ENCODE measurements around the gene A1BG. TPM values are rescaled to one million over a fixed set of nuclear protein-coding genes. Genes with fewer than 3 reads are reported as not detected.

Gene A1BG
- total and polyA plus RNA-seq, 2 of the 8 experiments (the other 6 are each of a cell fraction or from before 2014, with no cell fraction given) = 20.8 to 69.6 TPM

DNA sequence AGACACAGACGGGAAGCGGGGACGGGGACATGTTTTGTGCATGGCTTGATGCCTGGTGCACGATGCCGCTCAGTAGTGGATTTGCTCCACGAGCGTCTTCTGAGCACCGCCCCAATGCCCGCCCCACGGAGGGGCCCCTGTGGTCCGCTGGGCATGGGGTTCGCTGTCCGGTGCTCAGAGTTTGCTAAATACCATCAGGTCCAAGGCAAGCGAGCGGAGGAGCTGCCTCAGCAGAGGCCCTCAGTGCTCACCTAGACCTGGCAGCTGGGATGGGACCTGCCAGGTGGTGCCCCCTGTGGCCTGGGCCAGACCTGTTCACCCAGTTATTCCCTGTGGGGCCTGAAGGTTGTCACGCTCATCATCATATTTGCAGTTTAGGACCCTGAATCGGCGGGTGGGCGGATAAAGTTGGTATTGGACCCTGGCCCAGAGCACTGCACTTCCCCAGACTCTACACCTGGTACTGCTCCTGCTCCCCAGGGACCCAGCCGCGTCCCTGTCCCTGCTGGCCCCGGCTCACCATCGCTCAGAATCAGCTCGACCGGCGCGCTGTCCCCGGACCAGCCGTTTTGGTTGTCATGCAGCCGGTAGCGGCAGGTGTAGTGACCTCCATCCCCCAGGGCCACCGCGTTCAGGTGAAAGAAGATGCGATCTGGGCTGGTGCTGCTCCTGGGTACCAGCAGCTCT is 2.3 kb downstream of the A1BG start:
- H3K9ac ChIP-seq (replicated peaks in 1 of 4; ENCODE audit: extremely low read depth in 1 of 4, low read depth in 3 of 4, low read length in 3 of 4) = no peak overlapping the region
- H2AFZ ChIP-seq (ENCODE audit: low read length) = no peak overlapping the region
- no peak overlapping the region for H2BK5ac ChIP-seq (ENCODE audit: low read depth, low read length)
- ChIA-PET CTCF (ENCODE audit: partially characterized antibody) (interaction anchor here (0.6 to 2.9 kb wide), 7 partner anchors 12 to 132 kb away, joined by 3 to 14 read pairs (median 4); partner anchors contain the start of gene ZNF497), POLR2A (ENCODE audit: partially characterized antibody) (interaction anchor here (1.3 to 11.4 kb wide), 3 partner anchors 11 to 44 kb away, joined by 3 to 102 read pairs (median 9); partner anchors contain the start of genes RNF225 and ZNF497)
- 93% methylated on average over 34 of the region's 34 CpGs; no CpG with 5 or more reads in 1 of the 2 experiments for WGBS, 2 experiments (ENCODE audit: extremely low coverage in 1 of 2, insufficient coverage in 1 of 2, insufficient read length in 1 of 2, insufficient replicate concordance in 2 of 2, low coverage in 1 of 2, low lambda C conversion rate in 2 of 2, missing lambda C conversion rate in 1 of 2)
- H2BK15ac ChIP-seq (ENCODE audit: low read length) = no peak overlapping the region
- H3K9me3 ChIP-seq (ENCODE audit: insufficient read depth in 2 of 2, low read depth in 1 of 2, low read length in 1 of 2) = no peaks in the 10 kb centered on the region
- H3K4ac ChIP-seq (replicated peaks; ENCODE audit: insufficient read length, low read depth, low read length) = no peak overlapping the region
- no peak overlapping the region for H3K27ac ChIP-seq (ENCODE audit: low read depth, low read length)
- H3K4me1 ChIP-seq (replicated peaks in 1 of 4; ENCODE audit: control insufficient read depth in 3 of 4, insufficient read depth in 4 of 4, low read length in 3 of 4) = no peaks in the 10 kb centered on the region; a peak in 1 of 7 replicates
- no peak overlapping the region for H3K56ac ChIP-seq (replicated peaks; ENCODE audit: insufficient read length, low read depth, low read length)
- H3K18ac ChIP-seq (ENCODE audit: extremely low read depth, low read length) = no peak overlapping the region
- no peak for DNase-seq (ENCODE audit: low read depth in 1 of 2, low spot score in 2 of 2)
- no peak for FAIRE-seq
- no peak overlapping the region for H3K4me3 ChIP-seq (ENCODE audit: extremely low read depth in 1 of 4, insufficient read depth in 2 of 4, low read depth in 3 of 4, low read length in 4 of 4)
- no peak overlapping the region for H2BK120ac ChIP-seq (replicated peaks; ENCODE audit: low read depth, low read length)
- H3K36me3 ChIP-seq (ENCODE audit: control insufficient read depth in 2 of 4, insufficient read depth in 4 of 4, low read length in 3 of 4) = no peaks in the 10 kb centered on the region
- H3K79me1 ChIP-seq (ENCODE audit: low read depth, low read length) = no peaks in the 10 kb centered on the region
- no peak overlapping the region for H3K14ac ChIP-seq (ENCODE audit: insufficient read length)
- H3K23ac ChIP-seq (ENCODE audit: insufficient read length) = no peak overlapping the region
- H2BK12ac ChIP-seq (ENCODE audit: low read depth, low read length) = no peak overlapping the region
- H4K20me1 ChIP-seq (replicated peaks in 1 of 2; ENCODE audit: control insufficient read depth in 1 of 2, insufficient read depth in 2 of 2, low read length in 2 of 2) = peaks cover 0 to 3% of the 10 kb centered on the region in 2 experiments
- peak overlapping the region; percentile 68; the same call in 1 of the 2 replicates for H4K8ac ChIP-seq (ENCODE audit: extremely low read depth, insufficient read depth, low read length)
- H3K23me2 ChIP-seq (ENCODE audit: low read depth, low read length) = peaks cover 9% of the 10 kb centered on the region
- no peak overlapping the region for H4K91ac ChIP-seq (replicated peaks; ENCODE audit: insufficient read length, low read length)
- H3K4me2 ChIP-seq (ENCODE audit: insufficient read depth in 1 of 2, low read depth in 2 of 2, low read length in 2 of 2) = no peak overlapping the region
- no peak overlapping the region for H2BK20ac ChIP-seq (ENCODE audit: low read length)
- H3K27me3 ChIP-seq (replicated peaks in 1 of 4; ENCODE audit: control insufficient read depth in 3 of 4, extremely low read depth in 1 of 4, insufficient read depth in 3 of 4, low read length in 3 of 4) = 0 out of 7 replicates have a peak, but pooled peaks cover 0 to 3% (median 0%) of the 10 kb centered on the region in 4 experiments
- no peak overlapping the region for H4K5ac ChIP-seq (ENCODE audit: insufficient read length, low read depth, low read length)
- H3K79me2 ChIP-seq (ENCODE audit: control insufficient read depth in 1 of 2, insufficient read depth in 2 of 2, low read length in 2 of 2) = no peaks in the 10 kb centered on the region
- H2AK5ac ChIP-seq (ENCODE audit: low read depth, low read length) = no peak overlapping the region
- no peak for TF ChIP-seq SIRT6 (IDR thresholded peaks at IDR 0.05; ENCODE audit: low read length)
- no peak for TF ChIP-seq CREB1 (IDR thresholded peaks at IDR 0.05)
- no peak for TF ChIP-seq NANOG (IDR thresholded peaks at IDR 0.05; ENCODE audit: insufficient read depth, low read depth, low read length, poor library complexity, severe bottlenecking)
- TF ChIP-seq SRF (IDR thresholded peaks at IDR 0.05; ENCODE audit: low read depth, low read length) = no peak
- TF ChIP-seq JUND (IDR thresholded peaks at IDR 0.05; ENCODE audit: low read length) = no peak
- TF ChIP-seq HDAC2 (IDR thresholded peaks at IDR 0.05; ENCODE audit: borderline replicate concordance in 1 of 2, low read depth in 2 of 2, low read length in 2 of 2) = no peak
- no peak for TF ChIP-seq FOSL1 (IDR thresholded peaks at IDR 0.05; ENCODE audit: insufficient read depth, low read depth, low read length)
- no peak for TF ChIP-seq ASH2L (IDR thresholded peaks at IDR 0.05; ENCODE audit: low read length)
- no peak for TF ChIP-seq CBX5 (IDR thresholded peaks at IDR 0.05; ENCODE audit: low read depth, low read length)
- no peak for TF ChIP-seq TEAD4 (IDR thresholded peaks at IDR 0.05; ENCODE audit: low read depth, low read length)
- no peak for TF ChIP-seq JUN (IDR thresholded peaks at IDR 0.05; ENCODE audit: low read depth, low read length)
- no peak for TF ChIP-seq SP2 (IDR thresholded peaks at IDR 0.05; ENCODE audit: low read length)
- TF ChIP-seq, protein P1, sequence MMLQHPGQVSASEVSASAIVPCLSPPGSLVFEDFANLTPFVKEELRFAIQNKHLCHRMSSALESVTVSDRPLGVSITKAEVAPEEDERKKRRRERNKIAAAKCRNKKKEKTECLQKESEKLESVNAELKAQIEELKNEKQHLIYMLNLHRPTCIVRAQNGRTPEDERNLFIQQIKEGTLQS (IDR thresholded peaks at IDR 0.05; ENCODE audit: insufficient read depth, low read depth, low read length) = no peak
